ENCODE results near the gene P2RY12. TPM values are rescaled to one million over a fixed set of nuclear protein-coding genes. Genes with fewer than 3 reads are reported as not detected.

P2RY12 gene
- total RNA-seq, 1 experiment from 2014 or later: not detected

GRCh38 chr3:151309566-151309965 is 75.0 kb downstream of the P2RY12 start:
- Histone ChIP-seq H3K36me3 (ENCODE audit: control insufficient read depth, insufficient read depth, low read length) (no peaks in the 10 kb centered on the region), H3K4me1 (peaks cover 12% of the 10 kb centered on the region), H3K9me3 (no peaks in the 10 kb centered on the region), H3K27me3 (replicated peaks; ENCODE audit: control insufficient read depth, insufficient read depth, low read length) (no peaks in the 10 kb centered on the region), H3K4me3 (ENCODE audit: low read depth, low read length) (no peak overlapping the region)
- intact Hi-C loops (cut with micrococcal nuclease; ENCODE audit: unreplicated experiment): no loop called here
- ChIA-PET CTCF (no interaction called here), POLR2A (no interaction called here)
- TF ChIP-seq CTCF (IDR thresholded peaks at IDR 0.05; ENCODE audit: insufficient read depth in 1 of 2, low read depth in 1 of 2, low read length in 1 of 2, severe bottlenecking in 1 of 2, unreplicated experiment in 1 of 2): no peak
- Mint-ChIP-seq H3K27ac (ENCODE audit: unreplicated experiment) (no peak overlapping the region), H3K4me3 (ENCODE audit: unreplicated experiment) (no peak overlapping the region), H3K4me1 (ENCODE audit: low read depth, unreplicated experiment) (peaks cover 15% of the 10 kb centered on the region), H3K36me3 (ENCODE audit: insufficient read depth, unreplicated experiment) (peaks cover 5% of the 10 kb centered on the region), H3K27me3 (ENCODE audit: insufficient read depth, unreplicated experiment) (no peaks in the 10 kb centered on the region), H3K9me3 (ENCODE audit: unreplicated experiment) (no peaks in the 10 kb centered on the region)
- no TSS peak for BruUV-seq (replicated peaks)
- no peak for DNase-seq

GRCh38 chr3:151307583-151308488 is 76.7 kb downstream of the P2RY12 start:
- H3K4me1 ChIP-seq: peaks cover 13% of the 10 kb centered on the region

GRCh38 chr3:151307131-151307530 is 77.4 kb downstream of the P2RY12 start:
- ChIA-PET POLR2A (no interaction called here), CTCF (no interaction called here)
- intact Hi-C loops (cut with micrococcal nuclease; ENCODE audit: unreplicated experiment): no loop called here
- Histone ChIP-seq H3K9me3 (no peaks in the 10 kb centered on the region), H3K36me3 (ENCODE audit: control insufficient read depth, insufficient read depth, low read length) (no peaks in the 10 kb centered on the region), H3K4me3 (ENCODE audit: low read depth, low read length) (no peak overlapping the region), H3K27me3 (replicated peaks; ENCODE audit: control insufficient read depth, insufficient read depth, low read length) (no peaks in the 10 kb centered on the region), H3K4me1 (peaks cover 13% of the 10 kb centered on the region)
- no peaks in the 10 kb centered on the region for H3K27me3 Mint-ChIP-seq (ENCODE audit: insufficient read depth, unreplicated experiment)
- no peak for TF ChIP-seq CTCF (IDR thresholded peaks at IDR 0.05; ENCODE audit: insufficient read depth in 1 of 2, low read depth in 1 of 2, low read length in 1 of 2, severe bottlenecking in 1 of 2, unreplicated experiment in 1 of 2)
- no peak for DNase-seq
- peaks cover 31% of the 10 kb centered on the region for H3K4me1 Mint-ChIP-seq (ENCODE audit: low read depth, unreplicated experiment)
- H3K4me3 Mint-ChIP-seq (ENCODE audit: unreplicated experiment): no peak overlapping the region
- H3K27ac Mint-ChIP-seq (ENCODE audit: unreplicated experiment): peak overlapping the region; percentile 48
- no TSS peak for BruUV-seq (replicated peaks)
- H3K9me3 Mint-ChIP-seq (ENCODE audit: unreplicated experiment): no peaks in the 10 kb centered on the region
- H3K36me3 Mint-ChIP-seq (ENCODE audit: insufficient read depth, unreplicated experiment): peaks cover 11% of the 10 kb centered on the region

More at GRCh38 chr3:151307583-151308488, 76.7 kb downstream of the P2RY12 start:
- no TSS peak for BruUV-seq (replicated peaks)
- no peak for TF ChIP-seq CTCF (IDR thresholded peaks at IDR 0.05; ENCODE audit: insufficient read depth in 1 of 2, low read depth in 1 of 2, low read length in 1 of 2, severe bottlenecking in 1 of 2, unreplicated experiment in 1 of 2)
- Histone ChIP-seq H3K27me3 (replicated peaks; ENCODE audit: control insufficient read depth, insufficient read depth, low read length) (no peaks in the 10 kb centered on the region), H3K9me3 (no peaks in the 10 kb centered on the region), H3K4me3 (ENCODE audit: low read depth, low read length) (no peak overlapping the region), H3K36me3 (ENCODE audit: control insufficient read depth, insufficient read depth, low read length) (no peaks in the 10 kb centered on the region)
- Mint-ChIP-seq H3K27ac (ENCODE audit: unreplicated experiment) (peak overlapping the region; percentile 48), H3K27me3 (ENCODE audit: insufficient read depth, unreplicated experiment) (no peaks in the 10 kb centered on the region), H3K9me3 (ENCODE audit: unreplicated experiment) (no peaks in the 10 kb centered on the region), H3K4me3 (ENCODE audit: unreplicated experiment) (no peak overlapping the region), H3K36me3 (ENCODE audit: insufficient read depth, unreplicated experiment) (peaks cover 11% of the 10 kb centered on the region), H3K4me1 (ENCODE audit: low read depth, unreplicated experiment) (peaks cover 30% of the 10 kb centered on the region)
- ChIA-PET POLR2A (no interaction called here), CTCF (interaction anchor here (0.5 kb wide), 1 partner anchor 15 kb away, joined by 3 read pairs; no protein-coding TSS in a partner anchor)
- intact Hi-C loops (cut with micrococcal nuclease; ENCODE audit: unreplicated experiment): no loop called here
- DNase-seq: no peak

Data from Caco-2 (cell line).